HG02840 (cell line): ENCODE results near the gene CFAP46.

ENCODE experiments used
- ATAC-seq: cut with Tn5 transposase; IDR thresholded peaks from one replicate; pipeline ENCODE4 v1.9.1; 2021; ENCODE audit warnings: mild to moderate bottlenecking, moderate library complexity, moderate number of reproducible peaks; ENCODE audit not compliant: unreplicated experiment, low FRiP score

CFAP46 gene

GRCh38 chr10:132946806-132947546 is 4.6 kb upstream of the CFAP46 start:
- ATAC-seq, result no peak

- no peak for ATAC-seq
These were observed 3.9 kb upstream of the CFAP46 start for GRCh38 chr10:132946311-132946710.

GRCh38 chr10:132945894-132946255 is 3.5 kb upstream of the CFAP46 start:
- no peak for ATAC-seq

- no peak for ATAC-seq
These were observed 2.9 kb upstream of the CFAP46 start for GRCh38 chr10:132945125-132945893.

GRCh38 chr10:132944510-132944909 is 2.1 kb upstream of the CFAP46 start:
- no peak for ATAC-seq

- ATAC-seq, result no peak
These were observed 1.5 kb upstream of the CFAP46 start for GRCh38 chr10:132943791-132944404.

GRCh38 chr10:132943058-132943790 is 854 bp upstream of the CFAP46 start:
- no peak for ATAC-seq

GRCh38 chr10:132941640-132942051 is 724 bp downstream of the CFAP46 start:
- ATAC-seq, result no peak

- ATAC-seq, result no peak
These were observed 1.4 kb downstream of the CFAP46 start for GRCh38 chr10:132940791-132941465.

GRCh38 chr10:132939957-132940790 is 2.2 kb downstream of the CFAP46 start:
- no peak for ATAC-seq

DNA sequence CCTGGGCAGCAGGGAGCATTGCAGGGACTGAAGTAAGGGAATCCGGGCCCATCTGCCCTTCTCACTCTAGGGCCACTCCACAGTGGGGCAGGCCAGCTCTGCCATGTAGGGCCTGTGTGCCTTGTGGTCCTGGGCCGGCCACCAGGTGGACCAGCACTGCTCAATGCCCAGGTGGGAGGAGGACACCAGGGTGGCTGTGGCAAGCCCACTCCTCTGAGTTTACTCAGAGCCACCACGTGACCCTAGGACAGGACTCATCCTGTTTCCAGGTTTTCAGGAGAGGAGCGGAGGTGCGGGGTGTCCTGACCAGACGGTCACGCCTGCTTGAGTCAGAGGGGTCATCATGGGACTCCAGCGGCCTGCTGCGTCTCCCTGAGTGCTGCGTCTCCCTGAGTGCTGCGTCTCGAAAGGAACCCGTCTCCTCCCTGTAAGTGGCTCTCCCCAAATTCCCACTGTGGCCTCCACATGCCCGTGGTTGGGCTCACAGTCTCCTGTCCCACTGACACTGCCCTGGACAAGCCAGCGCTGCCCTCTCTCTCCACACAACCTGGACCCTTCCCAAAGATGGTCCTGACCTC is 2.9 kb downstream of the CFAP46 start:
- no peak for ATAC-seq

DNA sequence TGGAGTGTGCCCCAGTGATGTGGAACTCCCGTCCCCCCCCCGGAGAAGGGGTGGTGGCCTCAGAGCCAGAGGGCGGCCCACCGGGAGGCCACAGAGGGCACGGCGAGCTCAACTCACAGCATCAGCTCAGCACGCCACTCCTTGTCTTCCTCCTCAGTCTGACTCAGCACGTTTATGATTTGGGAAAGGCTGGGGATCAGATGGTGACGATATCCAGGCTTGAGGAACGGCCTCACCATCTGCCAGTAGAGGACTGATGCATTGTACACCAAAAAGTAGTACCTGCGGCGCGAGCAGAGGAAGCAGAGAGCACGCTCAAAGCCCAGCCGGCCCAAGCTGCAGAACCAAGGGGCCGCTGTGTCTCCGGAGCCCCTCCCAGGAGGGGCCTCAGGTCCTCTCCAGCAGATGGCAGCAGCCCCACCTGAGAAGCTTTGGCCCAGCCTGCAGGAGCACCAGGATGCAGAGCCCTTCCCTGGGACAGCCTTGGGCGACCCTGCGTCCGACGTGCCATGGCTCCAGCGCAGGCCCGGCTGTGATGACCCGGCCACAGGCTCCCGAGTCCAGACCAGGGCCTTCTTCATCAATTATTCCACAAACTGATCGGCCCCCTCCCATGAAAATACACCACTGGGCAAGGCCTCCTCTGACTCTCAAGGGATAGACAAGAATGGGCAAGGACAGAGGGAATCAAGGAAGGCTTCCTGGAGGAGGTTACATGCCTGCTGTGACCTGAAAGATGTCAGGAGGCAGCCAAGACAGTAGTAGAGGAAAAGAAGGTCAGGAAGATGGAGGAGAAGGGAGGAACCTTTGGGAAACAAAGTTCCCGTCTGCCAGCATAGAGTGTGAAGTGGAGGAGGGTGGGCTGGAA is 3.7 kb downstream of the CFAP46 start:
- no peak for ATAC-seq

DNA sequence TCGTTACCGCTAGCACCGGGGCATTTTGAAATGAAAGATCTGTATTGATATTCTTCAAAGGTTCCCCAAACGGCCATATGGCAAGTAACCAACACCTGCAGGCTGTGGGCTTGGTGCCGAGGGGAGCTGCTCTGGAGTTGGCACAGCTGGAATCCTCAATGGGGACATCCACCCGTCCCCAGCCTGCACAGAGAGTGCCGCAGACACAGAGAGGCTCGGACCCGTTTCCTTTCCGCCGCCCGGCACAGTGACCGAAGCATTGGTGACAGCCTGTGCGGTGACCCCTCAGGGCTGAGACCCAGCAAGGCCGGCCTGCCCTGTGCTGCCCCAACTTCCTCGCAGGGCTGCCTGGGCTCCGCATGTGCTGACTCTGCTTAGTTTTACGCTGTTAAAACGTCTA is 4.5 kb downstream of the CFAP46 start:
- no peak for ATAC-seq

GRCh38 chr10:132934953-132935352 is 7.4 kb downstream of the CFAP46 start:
- ATAC-seq, result no peak

DNA sequence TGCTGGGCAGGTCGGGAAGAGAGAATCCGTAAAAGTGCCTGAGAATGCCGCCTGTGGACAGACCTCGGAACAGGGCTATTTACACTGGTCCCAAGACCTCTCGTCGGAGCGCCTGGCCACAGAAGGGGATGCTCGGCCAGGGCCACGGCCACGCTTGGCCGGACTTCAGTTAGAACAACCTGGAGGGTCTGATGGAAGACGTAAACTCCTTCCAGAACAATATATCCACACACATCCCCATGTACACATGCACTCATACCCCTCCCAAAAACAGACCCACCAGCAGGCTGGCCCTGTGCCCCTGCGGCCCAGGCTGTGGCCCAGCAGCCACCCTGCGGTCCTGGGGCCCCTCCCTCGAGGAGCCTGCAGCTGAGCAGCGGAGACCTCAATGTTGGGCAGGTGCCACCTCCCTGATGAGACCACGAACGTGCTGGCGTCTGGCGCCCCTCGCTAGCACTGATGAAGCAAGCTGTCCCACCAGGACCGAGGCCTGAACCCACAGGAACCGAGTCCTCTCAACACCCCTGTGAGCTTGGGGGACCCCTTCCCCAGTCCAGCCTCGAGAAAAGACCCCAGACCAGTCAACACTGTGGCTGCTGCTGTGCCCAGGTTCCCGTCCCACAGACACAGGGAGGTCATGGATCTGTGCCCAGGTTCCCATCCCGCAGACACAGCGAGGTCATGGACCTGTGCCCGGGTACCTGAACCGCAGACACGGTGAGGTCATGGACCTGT is 8.9 kb downstream of the CFAP46 start:
- ATAC-seq, result no peak

DNA sequence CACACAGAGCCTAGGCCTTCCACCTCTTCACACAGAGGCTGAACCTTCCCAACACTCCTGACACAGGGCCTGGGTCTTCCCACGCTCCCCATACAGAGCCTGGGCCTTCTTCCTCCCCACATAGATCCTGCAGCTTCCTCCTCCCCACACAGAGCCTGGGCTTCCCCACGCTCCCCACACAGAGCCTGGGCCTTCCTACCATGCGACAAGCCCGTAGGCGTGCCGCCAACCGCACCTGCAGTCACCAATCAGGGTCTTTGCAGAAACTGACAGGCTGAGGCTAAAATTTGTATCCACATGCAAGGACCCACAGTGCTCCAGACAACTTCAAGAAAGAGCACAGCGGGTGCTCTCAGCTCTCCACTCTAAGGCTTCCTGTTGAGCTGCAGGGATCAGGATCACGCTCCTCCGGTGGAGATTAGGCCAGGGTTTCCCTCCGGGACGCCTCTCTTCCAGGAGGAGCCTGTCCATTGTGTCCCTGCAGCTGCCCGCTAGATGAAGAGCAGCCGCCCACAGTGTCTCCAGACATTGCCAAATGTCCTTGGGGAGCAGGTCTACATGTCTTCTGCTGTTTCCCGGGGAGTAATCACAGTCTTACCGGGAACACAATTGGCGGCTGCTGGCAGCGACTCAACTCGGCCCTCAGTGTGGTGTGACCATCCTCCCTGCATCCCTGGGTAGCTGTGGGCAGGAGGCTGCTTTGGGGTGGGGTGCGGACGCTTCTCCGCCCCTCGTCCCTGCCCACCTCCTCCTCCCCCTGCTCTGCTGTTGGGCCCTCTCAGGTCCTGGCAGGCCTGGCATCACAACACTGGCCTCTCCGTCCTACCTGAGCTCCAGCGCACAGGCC is 9.7 kb downstream of the CFAP46 start:
- ATAC-seq, result no peak
